Bronchial epithelial cell (primary cell): Measurements from ENCODE around the gene PSMF1. TPM values are rescaled to one million over a fixed set of nuclear protein-coding genes. Genes with fewer than 3 reads are reported as not detected.
A peak's percentile ranks its signal among the peaks of the same experiment; 100 is the strongest.
"Not testable (repeated sequence)": the region's sequence is repeated elsewhere in the genome, so short reads cannot be mapped to it uniquely, and the experiment has no call there.

Experiments used
- DNase-seq: peaks from one replicate; pipeline ENCODE4 v3.0.0-alpha.2; 2010; ENCODE audit warnings: low read depth
- FAIRE-seq: peaks from 2 replicates; lab custom pipeline; 2011; peaks lifted over from hg19 to GRCh38; lab: Jason Lieb, UNC
- H3K27me3 ChIP-seq: 2 replicates; pipeline ENCODE4 v1.5.1; 2011; ENCODE audit warnings: low read length; ENCODE audit not compliant: control insufficient read depth, insufficient read depth
- H3K36me3 ChIP-seq: 2 replicates; pipeline ENCODE4 v1.5.1; 2011; ENCODE audit warnings: low read length; ENCODE audit not compliant: control insufficient read depth, insufficient read depth
- H3K4me3 ChIP-seq: 2 replicates; pipeline ENCODE4 v1.5.1; 2011; ENCODE audit warnings: mild to moderate bottlenecking, low read depth, low read length, control low read depth
- CTCF ChIP-seq: IDR thresholded peaks from 2 replicates; pipeline ENCODE4 v1.5.1; 2011; ENCODE audit warnings: mild to moderate bottlenecking, moderate library complexity, low read length, control low read depth, inconsistent platforms; ENCODE audit not compliant: insufficient read depth, severe bottlenecking
- total RNA-seq: library from RNA; depleted of rRNA; stranded (reverse); fragments of >200 nt; gene quantifications from 2 replicates; pipeline ENCODE4 v1.2.1, GENCODE V29; 2014

Gene PSMF1
- total RNA-seq, 1 donor from 2014 or later, result 20.3 TPM

DNA sequence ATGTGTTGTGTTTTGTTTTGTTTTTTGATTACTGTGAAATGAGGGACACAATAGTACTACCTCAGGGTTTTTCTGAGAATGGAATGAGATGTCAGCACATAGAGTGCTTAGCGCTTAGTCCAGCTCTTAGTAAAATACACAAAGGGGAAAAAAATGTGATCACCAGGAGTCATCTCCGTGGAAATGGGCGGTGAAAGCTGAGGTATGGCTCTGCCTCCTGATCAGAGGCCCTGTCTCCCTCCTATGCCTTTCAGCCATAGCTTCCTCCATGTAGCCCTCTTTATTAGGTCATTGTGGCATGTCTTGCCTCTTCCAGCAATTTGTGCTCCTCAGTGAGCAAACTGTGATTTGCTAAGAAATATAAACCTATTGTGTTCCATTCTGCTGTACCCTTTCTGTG lies 13.0 kb downstream of the PSMF1 start:
- TF ChIP-seq CTCF, result no peak
- peaks cover 29% of the 10 kb centered on the region for H3K36me3 ChIP-seq
- no peaks in the 10 kb centered on the region for H3K27me3 ChIP-seq
- H3K4me3 ChIP-seq, result no peak overlapping the region
- DNase-seq (no peak), FAIRE-seq (no peak)

GRCh38 chr20:1134355-1134754 lies 16.0 kb downstream of the PSMF1 start:
- DNase-seq (no peak), FAIRE-seq (no peak)
- no peak for TF ChIP-seq CTCF
- H3K36me3 ChIP-seq, result peaks cover 22% of the 10 kb centered on the region
- no peak overlapping the region for H3K4me3 ChIP-seq
- no peaks in the 10 kb centered on the region for H3K27me3 ChIP-seq

DNA sequence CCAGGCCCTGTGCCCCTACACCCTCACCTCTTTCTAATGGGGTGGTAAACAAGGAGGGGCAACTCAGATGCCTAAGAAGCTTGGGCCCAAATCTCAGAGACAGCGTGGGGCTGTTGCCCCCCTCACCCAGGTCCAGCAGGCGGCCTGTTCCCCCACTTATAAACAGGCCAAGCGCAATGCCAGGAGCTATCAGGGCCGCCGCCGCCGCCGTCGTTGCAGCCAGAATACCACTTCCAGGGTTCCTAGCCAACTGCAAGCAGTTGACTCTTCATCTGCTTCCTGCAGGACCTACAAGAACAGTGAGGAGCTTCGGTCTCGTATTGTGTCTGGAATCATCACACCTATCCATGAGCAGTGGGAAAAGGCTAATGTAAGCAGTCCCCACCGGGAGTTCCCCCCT lies 16.4 kb downstream of the PSMF1 start:
- no peak for FAIRE-seq
- DNase-seq, result no peak
- Histone ChIP-seq H3K27me3 (no peaks in the 10 kb centered on the region), H3K4me3 (no peak overlapping the region), H3K36me3 (peaks cover 21% of the 10 kb centered on the region)
- TF ChIP-seq CTCF, result no peak

- no peak for FAIRE-seq
- no peak for DNase-seq
- no peak for TF ChIP-seq CTCF
- Histone ChIP-seq H3K27me3 (no peaks in the 10 kb centered on the region), H3K36me3 (peaks cover 16% of the 10 kb centered on the region), H3K4me3 (no peak overlapping the region)
These were observed 18.8 kb downstream of the PSMF1 start for GRCh38 chr20:1137236-1137635.

GRCh38 chr20:1144401-1145172 lies 26.2 kb downstream of the PSMF1 start:
- H3K4me3 ChIP-seq, result no peak overlapping the region
- DNase-seq (no peak), FAIRE-seq (no peak)
- H3K27me3 ChIP-seq, result no peaks in the 10 kb centered on the region
- peaks cover 3% of the 10 kb centered on the region for H3K36me3 ChIP-seq
- TF ChIP-seq CTCF, result no peak

- TF ChIP-seq CTCF, result no peak
- DNase-seq (no peak), FAIRE-seq (no peak)
- H3K36me3 ChIP-seq, result peaks cover 3% of the 10 kb centered on the region
- H3K4me3 ChIP-seq, result no peak overlapping the region
- no peaks in the 10 kb centered on the region for H3K27me3 ChIP-seq
These were observed 28.6 kb downstream of the PSMF1 start for GRCh38 chr20:1146957-1147356.

DNA sequence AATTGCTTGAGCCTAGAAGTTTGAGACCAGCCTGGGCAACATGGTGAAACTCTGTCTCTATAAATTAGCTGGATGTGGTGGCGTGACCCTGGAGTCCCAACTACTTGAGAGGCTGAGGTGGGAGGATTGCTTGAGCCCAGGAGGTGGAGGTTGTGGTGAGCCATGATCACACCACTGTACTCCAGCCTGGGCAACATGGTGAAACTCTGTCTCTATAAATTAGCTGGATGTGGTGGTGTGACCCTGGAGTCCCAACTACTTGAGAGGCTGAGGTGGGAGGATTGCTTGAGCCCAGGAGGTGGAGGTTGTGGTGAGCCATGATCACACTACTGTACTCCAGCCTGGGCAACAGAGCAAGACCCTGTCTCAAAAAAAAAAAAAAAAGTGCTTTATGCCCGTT lies 31.4 kb downstream of the PSMF1 start:
- not testable (repeated sequence) for DNase-seq, H3K27me3 ChIP-seq, H3K4me3 ChIP-seq
- FAIRE-seq, result peak; percentile 43
- peaks cover 12% of the 10 kb centered on the region for H3K36me3 ChIP-seq
